PC-3 (cell line): ENCODE results near the gene TMEM147. TPM values are rescaled to one million over a fixed set of nuclear protein-coding genes. Genes with fewer than 3 reads are reported as not detected.

Experiments
- ATAC-seq: fragments of 200-7000 bp; cut with Tn5 transposase; 2 replicates; pipeline ENCODE4 v1.9.1; 2020; ENCODE audit warnings: mild to moderate bottlenecking, moderate library complexity
- BruUV-seq: library from RNA; stranded (reverse); fragments of 400-500 nt; replicated peaks from 2 replicates; lab custom pipeline; 2021; lab: Mats Ljungman, UMichigan
- CTCF ChIA-PET: fragments of 300-600 bp; sonication (Branson Sonifier 250); formaldehyde crosslinking; loops from one replicate; lab custom pipeline; 2022; ENCODE audit warnings: antibody characterized with exemption; lab: Charles Lee
- POLR2A ChIA-PET: fragments of 300-600 bp; sonication (Branson Sonifier 250); formaldehyde crosslinking; loops from one replicate; lab custom pipeline; 2022; ENCODE audit warnings: antibody characterized with exemption; ENCODE audit not compliant: unreplicated experiment; lab: Charles Lee
- DNase-seq: peaks from one replicate; pipeline ENCODE4 v3.0.0-alpha.2; 2015
- H2AFZ ChIP-seq: fragments of 300-600 bp; sonication (generic); 2 replicates; pipeline ENCODE4 v1.6.0; 2016; ENCODE audit warnings: antibody characterized with exemption, low read length
- H3F3A ChIP-seq: fragments of 300-600 bp; sonication (generic); one replicate; pipeline ENCODE4 v1.6.0; 2017; ENCODE audit warnings: antibody characterized with exemption, low read length, control low read depth, mild to moderate bottlenecking; ENCODE audit not compliant: unreplicated experiment
- H3K27ac ChIP-seq: fragments of 300-600 bp; sonication (generic); 2 replicates; pipeline ENCODE4 v1.5.1; 2016; ENCODE audit warnings: mild to moderate bottlenecking, low read length
- H3K27me3 ChIP-seq: fragments of 300-600 bp; sonication (generic); 2 replicates; pipeline ENCODE4 v1.6.1; 2016; ENCODE audit warnings: low read length, mixed read lengths
- H3K36me3 ChIP-seq: fragments of 300-600 bp; sonication (generic); 2 replicates; pipeline ENCODE4 v1.6.1; 2016; ENCODE audit warnings: low read depth, mixed run types, low read length, mixed read lengths
- H3K4me1 ChIP-seq: fragments of 300-600 bp; sonication (generic); 2 replicates; pipeline ENCODE4 v1.5.1; 2016; ENCODE audit warnings: low read length; ENCODE audit not compliant: insufficient read depth
- H3K4me2 ChIP-seq: fragments of 300-600 bp; sonication (generic); 2 replicates; pipeline ENCODE4 v1.6.0; 2016; ENCODE audit warnings: low read length
- H3K4me3 ChIP-seq: fragments of 300-600 bp; sonication (generic); 2 replicates; pipeline ENCODE4 v1.5.1; 2016; ENCODE audit warnings: mild to moderate bottlenecking, low read length, mixed read lengths
- H3K79me2 ChIP-seq: fragments of 300-600 bp; sonication (generic); 2 replicates; pipeline ENCODE4 v1.6.1; 2017; ENCODE audit warnings: low read length, mixed read lengths
- H3K9ac ChIP-seq: fragments of 300-600 bp; sonication (generic); 2 replicates; pipeline ENCODE4 v1.6.0; 2016; ENCODE audit warnings: mild to moderate bottlenecking, low read length
- H3K9me2 ChIP-seq: fragments of 300-600 bp; sonication (generic); replicated peaks from 2 replicates; pipeline ENCODE4 v1.6.1; 2016; ENCODE audit warnings: mixed run types, low read length, mixed read lengths
- H3K9me3 ChIP-seq: fragments of 300-600 bp; sonication (generic); 2 replicates; pipeline ENCODE4 v1.6.1; 2016; ENCODE audit warnings: low read length, mixed read lengths
- H4K20me1 ChIP-seq: fragments of 300-600 bp; sonication (generic); 2 replicates; pipeline ENCODE4 v1.6.1; 2016; ENCODE audit warnings: low read length, mixed read lengths
- CTCF ChIP-seq: fragments of 300-600 bp; sonication (generic); conservative IDR thresholded peaks from 2 replicates; pipeline ENCODE4 v1.5.1; 2017; ENCODE audit warnings: antibody characterized with exemption, low read depth, mild to moderate bottlenecking, low read length
- EZH2 ChIP-seq: fragments of 300-600 bp; sonication (generic); IDR thresholded peaks from one replicate; pipeline ENCODE4 v1.6.1; 2017; ENCODE audit warnings: antibody characterized with exemption, mild to moderate bottlenecking, low read length; ENCODE audit not compliant: unreplicated experiment
- EZH2phosphoT487 ChIP-seq: fragments of 300-600 bp; sonication (generic); IDR thresholded peaks from 2 replicates; pipeline ENCODE4 v1.6.1; 2018; ENCODE audit warnings: mild to moderate bottlenecking, antibody characterized with exemption, low read length, borderline replicate concordance
- intact Hi-C: fragments of 100-400 bp; cut with micrococcal nuclease; formaldehyde crosslinking; loops from 2 replicates; pipeline ENCODE4 v1.9.0; 2023
- total RNA-seq: library from RNA; depleted of rRNA; stranded (reverse); fragments of >200 nt; gene quantifications from 2 replicates; pipeline ENCODE4 v1.2.3, GENCODE V29; 2014

TMEM147 gene
- total RNA-seq, 1 experiment from 2014 or later = 206 TPM

DNA sequence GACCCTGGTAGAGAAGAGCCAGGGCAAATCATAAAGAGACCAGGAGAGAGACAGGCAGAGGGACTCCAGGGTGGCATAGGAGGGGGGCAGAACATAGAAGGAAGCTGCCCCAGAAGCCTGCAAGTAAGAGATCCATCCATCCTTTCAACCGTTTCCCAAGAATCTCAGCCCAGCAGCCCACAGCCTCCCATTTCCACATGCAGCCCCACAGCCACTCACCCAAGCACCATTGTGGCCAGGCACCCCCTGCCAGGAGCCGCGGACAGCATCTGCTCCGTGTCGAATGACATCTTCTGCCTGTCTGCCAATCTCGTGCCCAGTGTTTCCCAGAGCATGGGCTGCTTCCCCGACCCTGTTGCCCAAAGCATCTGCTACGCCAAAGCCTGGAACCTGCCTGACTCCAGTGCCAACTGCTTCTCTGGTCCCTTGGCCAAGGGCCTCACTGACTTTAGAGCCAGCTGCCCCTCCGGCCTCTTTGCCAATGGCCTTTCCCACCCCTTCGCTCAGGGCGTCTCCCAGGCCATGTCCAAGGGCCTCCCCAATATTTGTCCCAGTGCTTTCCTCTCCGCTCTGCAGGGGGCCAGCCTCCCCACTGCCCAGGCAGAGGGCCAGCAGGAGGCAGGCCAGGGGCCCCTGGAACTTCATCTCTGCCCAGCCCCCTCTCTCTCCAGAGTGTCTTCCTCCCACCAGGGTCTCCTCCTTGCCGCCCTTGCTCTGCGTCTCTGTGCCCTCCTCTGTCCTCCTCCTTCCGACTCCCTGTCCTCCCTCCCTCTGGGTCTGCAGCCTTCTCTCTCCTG, 32.4 kb upstream of the TMEM147 start:
- Histone ChIP-seq H3K9me3 (no peaks in the 10 kb centered on the region), H3F3A (no peaks in the 10 kb centered on the region), H3K79me2 (peaks cover 22% of the 10 kb centered on the region), H3K4me3 (no peak overlapping the region), H2AFZ (no peak overlapping the region), H3K27me3 (no peaks in the 10 kb centered on the region), H3K9me2 (no peaks in the 10 kb centered on the region), H3K36me3 (no peaks in the 10 kb centered on the region), H3K9ac (no peak overlapping the region), H3K27ac (no peak overlapping the region), H3K4me2 (no peak overlapping the region), H3K4me1 (peaks cover 13% of the 10 kb centered on the region), H4K20me1 (no peaks in the 10 kb centered on the region)
- DNase-seq = no peak
- no peak for ATAC-seq
- CTCF ChIA-PET = no interaction called here
- TF ChIP-seq EZH2 (no peak), EZH2phosphoT487 (no peak), CTCF (no peak)
- intact Hi-C loops = loop anchor here (5.0 kb wide), 1 partner anchor 129 kb away; the partner anchor contains the start of gene ETV2
- no TSS peak for BruUV-seq
- POLR2A ChIA-PET = no interaction called here

GRCh38 chr19:35513628-35514281, 31.7 kb upstream of the TMEM147 start, which contains the start of gene DMKN:
TSS of gene DMKN (minus strand) at chr19:35513649. CDS start at chr19:35513475, 174 bp downstream.
- ATAC-seq = no peak
- ChIA-PET CTCF (no interaction called here), POLR2A (interaction anchor here (0.6 kb wide), 1 partner anchor 47 kb away, joined by 3 read pairs; no protein-coding TSS in a partner anchor)
- Histone ChIP-seq H3F3A (no peaks in the 10 kb centered on the region), H3K9me2 (no peaks in the 10 kb centered on the region), H3K4me1 (peaks cover 13% of the 10 kb centered on the region), H2AFZ (no peak within 1 kb of the TSS), H4K20me1 (no peaks in the 10 kb centered on the region), H3K27ac (no peak within 1 kb of the TSS), H3K36me3 (no peaks in the 10 kb centered on the region), H3K9ac (no peak within 1 kb of the TSS), H3K79me2 (peaks cover 14% of the 10 kb centered on the region), H3K9me3 (no peaks in the 10 kb centered on the region), H3K4me3 (no peak within 1 kb of the TSS), H3K4me2 (no peak within 1 kb of the TSS), H3K27me3 (no peaks in the 10 kb centered on the region)
- TF ChIP-seq EZH2phosphoT487 = no peak
- TF ChIP-seq EZH2 = no peak
- TF ChIP-seq CTCF = no peak
- no TSS peak for BruUV-seq
- DNase-seq = peak; percentile 14
- intact Hi-C loops = loop anchor here (5.0 kb wide), 1 partner anchor 129 kb away; the partner anchor contains the start of gene ETV2
